ENCODE results near the gene ELMO3.

The ELMO3 gene

DNA sequence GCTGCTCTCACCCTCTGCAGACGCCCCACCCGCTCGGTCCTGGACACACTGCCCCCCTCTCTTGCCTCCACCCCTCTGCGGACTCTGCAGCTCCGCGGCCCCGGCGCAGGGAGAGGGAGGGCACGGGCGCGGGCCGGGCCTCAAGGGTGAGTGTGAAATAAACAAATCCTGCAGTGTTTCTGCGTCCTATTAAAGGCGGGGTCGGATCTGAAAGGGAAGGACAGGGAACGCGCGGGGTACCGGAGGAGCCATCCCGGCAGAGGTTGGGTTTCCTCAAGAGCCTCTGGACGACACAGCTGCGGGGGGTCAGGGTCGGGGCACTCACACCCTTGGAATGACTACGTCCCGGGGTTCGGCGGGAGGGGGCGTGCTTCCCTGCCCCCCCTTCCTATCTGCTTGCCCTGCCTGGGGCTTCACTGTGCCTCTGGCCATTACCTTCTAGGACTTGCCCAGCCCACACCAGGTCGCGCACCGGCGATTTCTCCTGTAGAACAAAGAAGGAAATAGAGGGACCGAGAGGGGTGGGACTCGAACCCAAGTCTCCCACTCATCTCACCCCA, 34.9 kb upstream of the ELMO3 start:
- no peak for DNase-seq (ENCODE audit: low read depth)

GRCh38 chr16:67164599-67165061, 34.3 kb upstream of the ELMO3 start, which contains the start of gene HSF4:
TSS of gene HSF4 (plus strand) at chr16:67164745. CDS start at chr16:67164812, 67 bp downstream.
- no peak for DNase-seq (ENCODE audit: low read depth)

- no peak for DNase-seq (ENCODE audit: low read depth)
These were observed 33.5 kb upstream of the ELMO3 start for GRCh38 chr16:67165121-67166078.

GRCh38 chr16:67166110-67166547, 32.8 kb upstream of the ELMO3 start:
- DNase-seq (ENCODE audit: low read depth): no peak

DNA sequence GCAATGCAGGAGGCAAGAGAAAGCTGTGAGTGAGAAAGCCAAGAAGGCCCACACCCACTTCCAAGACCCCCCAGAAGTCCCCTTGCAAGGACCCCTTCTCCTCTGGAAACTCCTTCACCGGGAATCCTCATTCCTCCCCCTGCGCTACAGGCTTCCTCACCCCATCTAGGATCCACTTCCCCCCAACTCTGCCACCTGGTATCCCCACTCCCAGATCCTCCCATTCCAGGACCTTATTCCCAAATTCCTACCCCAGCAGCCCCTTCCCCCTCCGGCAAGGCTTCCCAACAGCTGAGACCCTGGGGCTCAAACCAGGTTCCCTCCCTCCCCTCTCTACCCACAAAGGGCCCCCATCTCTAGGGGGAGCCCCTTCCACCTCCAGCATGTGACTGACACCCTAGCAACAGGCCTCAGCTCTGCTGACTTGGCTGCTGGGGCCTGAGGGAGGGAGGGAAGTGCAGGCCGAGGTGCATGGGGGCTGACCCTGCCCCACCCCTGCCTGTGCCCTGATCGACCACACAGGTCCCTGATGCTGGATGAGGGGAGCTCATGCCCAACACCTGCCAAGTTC, 32.2 kb upstream of the ELMO3 start:
- no peak for DNase-seq (ENCODE audit: low read depth)

DNA sequence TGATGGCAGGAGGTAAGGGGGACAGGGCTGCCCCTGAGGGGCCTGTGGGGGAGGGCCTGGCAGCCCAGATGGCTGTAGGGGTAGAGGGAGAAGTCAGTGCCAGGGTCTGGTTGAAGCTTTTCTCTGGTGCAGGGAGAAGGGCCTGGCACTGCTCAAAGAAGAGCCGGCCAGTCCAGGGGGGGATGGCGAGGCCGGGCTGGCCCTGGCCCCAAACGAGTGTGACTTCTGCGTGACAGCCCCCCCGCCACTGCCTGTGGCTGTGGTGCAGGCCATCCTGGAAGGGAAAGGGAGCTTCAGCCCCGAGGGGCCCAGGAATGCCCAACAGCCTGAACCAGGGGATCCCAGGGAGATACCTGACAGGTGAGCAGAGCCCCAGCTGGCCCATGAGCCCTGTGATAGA, 31.3 kb upstream of the ELMO3 start:
- no peak for DNase-seq (ENCODE audit: low read depth)

DNA sequence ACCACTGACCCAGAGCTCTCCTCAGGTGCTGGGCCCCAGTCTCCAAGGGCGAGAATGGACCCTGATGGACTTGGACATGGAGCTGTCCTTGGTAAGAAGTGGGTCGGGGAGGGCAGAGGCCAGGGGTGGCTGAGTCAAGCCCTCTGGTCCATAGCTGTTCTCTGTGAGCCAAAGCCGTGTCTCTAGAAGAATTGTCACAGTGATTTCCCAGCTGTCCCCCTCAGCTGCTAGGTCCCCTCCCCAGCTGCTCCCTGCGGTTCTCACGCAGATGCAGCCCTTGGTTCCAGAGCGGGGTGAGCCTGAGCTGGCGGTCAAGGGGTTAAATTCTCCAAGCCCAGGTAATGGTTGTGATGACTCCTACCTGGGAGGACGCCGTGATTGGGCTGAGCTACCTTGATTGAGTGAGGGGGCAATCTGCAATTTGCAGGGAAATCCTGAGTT, 29.9 kb upstream of the ELMO3 start:
- no peak for DNase-seq (ENCODE audit: low read depth)

GRCh38 chr16:67169642-67170167, 29.2 kb upstream of the ELMO3 start:
- no peak for DNase-seq (ENCODE audit: low read depth)

DNA sequence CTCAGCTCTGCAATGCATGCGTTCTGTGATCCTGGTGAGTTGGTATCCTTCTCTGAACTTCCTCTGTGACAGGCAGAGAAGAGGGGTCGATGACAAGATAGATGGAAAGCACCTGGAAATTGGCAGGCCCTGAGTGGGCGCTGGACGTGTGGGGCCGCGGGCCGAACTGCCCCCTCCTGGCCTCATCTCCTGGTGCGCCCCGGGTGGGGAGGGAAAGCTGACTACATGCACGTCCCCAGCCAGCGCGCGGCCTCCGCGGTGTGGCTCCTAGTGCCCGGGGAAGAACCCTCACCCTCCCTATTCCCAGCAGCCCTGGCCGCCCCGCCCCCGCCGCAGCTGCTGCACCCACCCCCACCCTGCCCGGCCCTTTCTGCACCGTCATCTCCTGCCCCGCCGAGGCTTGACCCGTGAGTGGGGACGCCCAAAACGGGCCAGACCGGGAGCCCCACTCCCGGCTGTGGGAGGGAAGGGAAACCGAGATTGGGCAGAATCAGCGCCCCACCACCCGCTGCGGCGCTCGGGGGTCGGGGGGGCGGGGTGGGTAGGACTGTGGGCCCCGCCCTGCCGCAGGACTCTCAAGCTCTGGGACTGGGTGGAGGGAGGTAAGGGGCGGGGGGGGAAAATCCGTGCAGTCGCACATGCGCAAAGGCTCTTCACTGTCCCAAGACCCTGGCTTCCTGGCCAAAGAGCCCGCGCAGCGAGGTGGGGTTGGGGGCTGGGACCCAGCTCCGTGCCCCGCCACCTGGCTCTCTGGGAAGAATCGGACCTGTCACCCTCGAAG, 28.6 kb upstream of the ELMO3 start, which contains the start of gene NOL3:
TSS of gene NOL3 (plus strand) at position 371 of the 781 bp plus-strand sequence.
- DNase-seq (ENCODE audit: low read depth): no peak

DNA sequence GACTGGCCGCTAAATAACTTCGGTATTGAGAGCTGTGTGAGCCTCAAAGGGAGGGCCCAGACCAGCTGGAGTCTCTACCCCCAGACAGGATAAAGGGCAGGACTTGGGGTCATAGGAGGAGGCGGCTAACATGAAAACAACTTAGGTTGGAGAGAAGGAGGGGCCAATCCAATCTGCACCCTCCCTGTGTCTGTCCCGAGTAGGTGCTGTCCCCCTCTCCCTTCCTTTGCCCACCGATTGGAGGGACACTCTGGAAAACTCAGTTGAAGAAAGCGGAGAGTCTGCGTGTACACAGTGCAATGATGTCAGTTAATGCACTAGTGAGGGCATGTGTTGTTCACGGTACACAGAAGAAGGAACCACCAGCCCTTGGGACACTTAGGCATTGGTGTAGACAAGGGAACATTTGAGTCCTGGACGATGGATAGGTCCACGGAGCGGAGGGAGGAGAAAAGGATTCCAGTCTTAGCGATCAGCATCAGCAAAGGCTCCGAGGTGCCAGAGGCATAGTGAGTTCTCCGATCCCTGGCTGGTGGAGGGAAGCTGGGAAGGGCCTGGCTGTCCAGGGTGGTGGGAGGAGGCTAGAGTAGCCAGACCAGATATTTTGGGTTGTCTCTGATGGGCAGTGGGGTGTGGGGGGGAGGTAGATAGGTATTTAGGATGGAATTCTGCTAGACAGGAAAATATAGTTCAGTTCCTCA, 27.8 kb upstream of the ELMO3 start:
- no peak for DNase-seq (ENCODE audit: low read depth)

GRCh38 chr16:67173323-67173722, 25.6 kb upstream of the ELMO3 start:
- DNase-seq (ENCODE audit: low read depth): no peak

DNA sequence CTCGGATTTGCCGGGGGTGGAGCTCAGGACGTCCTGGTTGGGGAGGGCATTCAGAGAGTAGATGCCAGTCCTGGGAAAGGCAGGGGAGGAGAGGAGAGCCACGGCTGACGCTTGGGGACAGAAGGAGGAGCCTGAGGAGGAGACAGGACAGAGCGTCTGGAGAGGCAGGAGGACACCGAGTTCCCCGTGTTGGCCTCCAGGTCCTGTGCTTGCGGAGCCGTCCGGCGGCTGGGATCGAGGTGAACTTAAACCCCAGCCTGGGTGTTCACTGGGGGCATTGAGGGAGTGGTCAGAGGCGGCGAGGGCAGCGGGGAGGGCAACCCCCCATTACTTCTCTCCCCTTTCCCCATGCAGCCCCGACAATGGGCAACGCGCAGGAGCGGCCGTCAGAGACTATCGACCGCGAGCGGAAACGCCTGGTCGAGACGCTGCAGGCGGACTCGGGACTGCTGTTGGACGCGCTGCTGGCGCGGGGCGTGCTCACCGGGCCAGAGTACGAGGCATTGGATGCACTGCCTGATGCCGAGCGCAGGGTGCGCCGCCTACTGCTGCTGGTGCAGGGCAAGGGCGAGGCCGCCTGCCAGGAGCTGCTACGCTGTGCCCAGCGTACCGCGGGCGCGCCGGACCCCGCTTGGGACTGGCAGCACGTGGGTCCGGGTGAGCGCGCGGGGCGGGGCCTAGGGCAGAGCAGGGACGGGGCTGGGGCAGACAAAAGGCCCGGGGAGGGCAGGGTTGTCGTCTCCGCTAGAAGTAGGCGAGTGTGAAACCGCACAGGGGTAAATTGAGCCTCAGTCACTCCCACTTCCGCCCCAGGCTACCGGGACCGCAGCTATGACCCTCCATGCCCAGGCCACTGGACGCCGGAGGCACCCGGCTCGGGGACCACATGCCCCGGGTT, 24.9 kb upstream of the ELMO3 start:
- DNase-seq (ENCODE audit: low read depth): no peak

DNA sequence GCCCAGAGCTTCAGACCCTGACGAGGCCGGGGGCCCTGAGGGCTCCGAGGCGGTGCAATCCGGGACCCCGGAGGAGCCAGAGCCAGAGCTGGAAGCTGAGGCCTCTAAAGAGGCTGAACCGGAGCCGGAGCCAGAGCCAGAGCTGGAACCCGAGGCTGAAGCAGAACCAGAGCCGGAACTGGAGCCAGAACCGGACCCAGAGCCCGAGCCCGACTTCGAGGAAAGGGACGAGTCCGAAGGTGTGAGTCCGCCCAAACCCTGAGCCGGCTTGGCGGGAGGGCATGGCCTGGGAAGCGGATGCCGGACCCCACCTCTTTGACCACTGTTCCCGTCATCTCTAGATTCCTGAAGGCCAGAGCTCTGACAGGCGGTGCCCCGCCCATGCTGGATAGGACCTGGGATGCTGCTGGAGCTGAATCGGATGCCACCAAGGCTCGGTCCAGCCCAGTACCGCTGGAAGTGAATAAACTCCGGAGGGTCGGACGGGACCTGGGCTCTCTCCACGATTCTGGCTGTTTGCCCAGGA, 24.2 kb upstream of the ELMO3 start:
- no peak for DNase-seq (ENCODE audit: low read depth)

- DNase-seq (ENCODE audit: low read depth): no peak
These were observed 22.3 kb upstream of the ELMO3 start for GRCh38 chr16:67176662-67177061.

- DNase-seq (ENCODE audit: low read depth): no peak
These were observed 20.9 kb upstream of the ELMO3 start for GRCh38 chr16:67177743-67178699.

- no peak for DNase-seq (ENCODE audit: low read depth)
These were observed 19.4 kb upstream of the ELMO3 start for GRCh38 chr16:67179421-67180080.

DNA sequence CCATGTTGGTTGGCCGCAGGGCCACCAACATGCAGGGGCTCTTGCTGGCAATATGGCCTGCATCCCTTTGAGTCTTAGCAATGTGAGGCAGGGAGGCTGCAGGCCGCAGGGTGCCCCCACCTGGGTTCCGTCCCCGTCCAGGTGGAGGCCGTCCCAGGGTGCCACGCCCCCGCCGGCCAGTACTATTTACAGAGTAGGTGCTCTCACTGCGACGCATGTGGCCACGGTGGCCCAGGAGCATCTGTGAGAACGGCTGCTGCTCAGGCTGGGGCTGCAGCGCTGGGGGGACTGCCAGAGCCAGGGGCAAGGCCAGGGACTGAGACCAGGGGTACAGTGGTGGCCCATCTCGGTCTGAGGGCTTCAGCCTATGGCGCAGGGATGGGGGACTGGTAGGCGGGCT, 18.8 kb upstream of the ELMO3 start:
- no peak for DNase-seq (ENCODE audit: low read depth)

GRCh38 chr16:67181346-67181745, 17.6 kb upstream of the ELMO3 start:
- DNase-seq (ENCODE audit: low read depth): no peak
